Measurements from ENCODE around the gene VIPR2.

The VIPR2 gene

GRCh38 chr7:159121068-159121467, 23.6 kb downstream of the VIPR2 start:
- DNase-seq (ENCODE audit: low read depth in 3 of 3): no peak

- DNase-seq (ENCODE audit: low read depth in 3 of 3): no peak
Observed at GRCh38 chr7:159120540-159120919, 24.1 kb downstream of the VIPR2 start.

- DNase-seq (ENCODE audit: low read depth in 3 of 3): no peak
Observed at GRCh38 chr7:159119851-159120539, 24.7 kb downstream of the VIPR2 start.

GRCh38 chr7:159119026-159119741, 25.5 kb downstream of the VIPR2 start:
- DNase-seq (ENCODE audit: low read depth in 3 of 3): no peak

GRCh38 chr7:159118623-159119022, 26.0 kb downstream of the VIPR2 start:
- DNase-seq (ENCODE audit: low read depth in 3 of 3): no peak

- no peak for DNase-seq (ENCODE audit: low read depth in 3 of 3)
Observed at GRCh38 chr7:159118197-159118595, 26.5 kb downstream of the VIPR2 start.

- no peak for DNase-seq (ENCODE audit: low read depth in 3 of 3)
Observed at GRCh38 chr7:159117366-159118196, 27.1 kb downstream of the VIPR2 start.

GRCh38 chr7:159116581-159117339, 27.9 kb downstream of the VIPR2 start:
- no peak for DNase-seq (ENCODE audit: low read depth in 3 of 3)

- no peak for DNase-seq (ENCODE audit: low read depth in 3 of 3)
Observed at GRCh38 chr7:159115601-159116501, 28.8 kb downstream of the VIPR2 start.

GRCh38 chr7:159114981-159115380, 29.7 kb downstream of the VIPR2 start:
- no peak for DNase-seq (ENCODE audit: low read depth in 3 of 3)

GRCh38 chr7:159114096-159114495, 30.6 kb downstream of the VIPR2 start:
- no peak for DNase-seq (ENCODE audit: low read depth in 3 of 3)

GRCh38 chr7:159113056-159113455, 31.6 kb downstream of the VIPR2 start:
- no peak for DNase-seq (ENCODE audit: low read depth in 3 of 3)

GRCh38 chr7:159112136-159113011, 32.3 kb downstream of the VIPR2 start:
- peak in 1 of 3 experiments; percentile 21 for DNase-seq (ENCODE audit: low read depth in 3 of 3)

- DNase-seq (ENCODE audit: low read depth in 3 of 3): no peak
Observed at GRCh38 chr7:159109653-159110035, 35.0 kb downstream of the VIPR2 start.

- DNase-seq (ENCODE audit: low read depth in 3 of 3): no peak
Observed at GRCh38 chr7:159108941-159109652, 35.6 kb downstream of the VIPR2 start.

- no peak for DNase-seq (ENCODE audit: low read depth in 3 of 3)
Observed at GRCh38 chr7:159108491-159108890, 36.2 kb downstream of the VIPR2 start.

GRCh38 chr7:159107161-159107892, 37.3 kb downstream of the VIPR2 start:
- DNase-seq (ENCODE audit: low read depth in 3 of 3): no peak

Measured in stimulated activated CD4-positive, alpha-beta T cell treated with anti-CD3 and anti-CD28 coated beads, TNF-alpha, amount 100 ng/mL, for 24 hours (primary cell).